Non-pigmented ciliary epithelial cell (primary cell): ENCODE data around the gene ANKRD30B.
"Not testable (repeated sequence)": the region's sequence is repeated elsewhere in the genome, so short reads cannot be mapped to it uniquely, and the experiment has no call there.

Experiments used
- DNase-seq: peaks from one replicate; pipeline ENCODE4 v3.0.0-alpha.2; 2010; ENCODE audit warnings: low read depth

Gene ANKRD30B, protein sequence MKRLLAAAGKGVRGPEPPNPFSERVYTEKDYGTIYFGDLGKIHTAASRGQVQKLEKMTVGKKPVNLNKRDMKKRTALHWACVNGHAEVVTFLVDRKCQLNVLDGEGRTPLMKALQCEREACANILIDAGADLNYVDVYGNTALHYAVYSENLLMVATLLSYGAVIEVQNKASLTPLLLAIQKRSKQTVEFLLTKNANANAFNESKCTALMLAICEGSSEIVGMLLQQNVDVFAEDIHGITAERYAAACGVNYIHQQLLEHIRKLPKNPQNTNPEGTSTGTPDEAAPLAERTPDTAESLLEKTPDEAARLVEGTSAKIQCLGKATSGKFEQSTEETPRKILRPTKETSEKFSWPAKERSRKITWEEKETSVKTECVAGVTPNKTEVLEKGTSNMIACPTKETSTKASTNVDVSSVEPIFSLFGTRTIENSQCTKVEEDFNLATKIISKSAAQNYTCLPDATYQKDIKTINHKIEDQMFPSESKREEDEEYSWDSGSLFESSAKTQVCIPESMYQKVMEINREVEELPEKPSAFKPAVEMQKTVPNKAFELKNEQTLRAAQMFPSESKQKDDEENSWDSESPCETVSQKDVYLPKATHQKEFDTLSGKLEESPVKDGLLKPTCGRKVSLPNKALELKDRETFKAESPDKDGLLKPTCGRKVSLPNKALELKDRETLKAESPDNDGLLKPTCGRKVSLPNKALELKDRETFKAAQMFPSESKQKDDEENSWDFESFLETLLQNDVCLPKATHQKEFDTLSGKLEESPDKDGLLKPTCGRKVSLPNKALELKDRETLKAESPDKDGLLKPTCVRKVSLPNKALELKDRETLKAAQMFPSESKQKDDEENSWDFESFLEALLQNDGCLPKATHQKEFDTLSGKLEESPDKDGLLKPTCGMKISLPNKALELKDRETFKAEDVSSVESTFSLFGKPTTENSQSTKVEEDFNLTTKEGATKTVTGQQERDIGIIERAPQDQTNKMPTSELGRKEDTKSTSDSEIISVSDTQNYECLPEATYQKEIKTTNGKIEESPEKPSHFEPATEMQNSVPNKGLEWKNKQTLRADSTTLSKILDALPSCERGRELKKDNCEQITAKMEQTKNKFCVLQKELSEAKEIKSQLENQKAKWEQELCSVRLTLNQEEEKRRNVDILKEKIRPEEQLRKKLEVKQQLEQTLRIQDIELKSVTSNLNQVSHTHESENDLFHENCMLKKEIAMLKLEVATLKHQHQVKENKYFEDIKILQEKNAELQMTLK (N-terminal part only)

DNA sequence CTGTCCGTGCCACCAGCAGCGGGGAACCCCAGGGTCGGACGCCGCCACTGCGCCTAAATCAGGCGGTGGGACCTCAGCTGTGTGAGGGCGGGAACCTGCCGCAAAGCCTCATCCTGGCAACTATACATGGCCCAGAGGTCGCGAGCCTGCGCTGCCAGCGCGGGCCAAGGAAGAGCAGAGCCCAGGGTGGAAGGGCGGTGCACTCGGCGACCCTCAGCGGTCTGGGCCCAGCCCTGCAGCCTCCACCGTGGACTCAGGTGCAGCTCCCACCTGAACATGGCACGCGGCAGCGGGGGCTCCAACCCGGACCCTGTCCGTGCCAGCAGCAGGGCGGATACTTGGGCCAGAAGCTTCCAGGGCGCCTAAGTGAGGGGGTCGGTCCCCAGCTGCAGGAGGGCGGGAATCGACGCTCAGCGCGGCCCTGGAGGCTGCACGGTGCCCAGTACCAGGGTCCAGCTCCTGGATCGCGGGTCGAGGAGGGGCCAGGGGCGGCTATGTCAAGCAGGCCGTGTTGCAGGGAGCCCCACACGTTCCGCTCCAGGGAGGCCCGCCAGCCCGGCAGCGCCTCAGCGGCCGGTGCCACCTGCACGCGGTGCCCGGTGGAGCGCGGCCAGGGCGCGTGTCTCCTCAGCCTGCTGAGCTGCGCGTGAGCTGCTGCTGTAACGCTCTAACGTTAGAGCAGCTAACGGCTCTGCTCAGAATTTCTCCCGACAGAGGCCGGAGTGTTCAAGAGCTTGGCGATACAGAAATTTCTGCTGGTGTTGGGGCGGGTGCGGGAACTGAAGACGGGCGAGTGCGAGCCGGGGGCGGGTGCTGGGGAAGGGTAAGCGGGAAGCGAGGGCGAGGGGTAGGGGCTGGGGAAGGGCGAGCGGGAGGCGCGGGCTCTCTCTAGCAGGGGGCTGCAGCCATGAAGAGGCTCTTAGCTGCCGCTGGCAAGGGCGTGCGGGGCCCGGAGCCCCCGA is at the start of gene ANKRD30B:
Gene ANKRD30B, plus strand, starts transcription at position 660 of the 962 bp plus-strand sequence. Its CDS starts 248 bp downstream, at position 908.
- no peak for DNase-seq

DNA sequence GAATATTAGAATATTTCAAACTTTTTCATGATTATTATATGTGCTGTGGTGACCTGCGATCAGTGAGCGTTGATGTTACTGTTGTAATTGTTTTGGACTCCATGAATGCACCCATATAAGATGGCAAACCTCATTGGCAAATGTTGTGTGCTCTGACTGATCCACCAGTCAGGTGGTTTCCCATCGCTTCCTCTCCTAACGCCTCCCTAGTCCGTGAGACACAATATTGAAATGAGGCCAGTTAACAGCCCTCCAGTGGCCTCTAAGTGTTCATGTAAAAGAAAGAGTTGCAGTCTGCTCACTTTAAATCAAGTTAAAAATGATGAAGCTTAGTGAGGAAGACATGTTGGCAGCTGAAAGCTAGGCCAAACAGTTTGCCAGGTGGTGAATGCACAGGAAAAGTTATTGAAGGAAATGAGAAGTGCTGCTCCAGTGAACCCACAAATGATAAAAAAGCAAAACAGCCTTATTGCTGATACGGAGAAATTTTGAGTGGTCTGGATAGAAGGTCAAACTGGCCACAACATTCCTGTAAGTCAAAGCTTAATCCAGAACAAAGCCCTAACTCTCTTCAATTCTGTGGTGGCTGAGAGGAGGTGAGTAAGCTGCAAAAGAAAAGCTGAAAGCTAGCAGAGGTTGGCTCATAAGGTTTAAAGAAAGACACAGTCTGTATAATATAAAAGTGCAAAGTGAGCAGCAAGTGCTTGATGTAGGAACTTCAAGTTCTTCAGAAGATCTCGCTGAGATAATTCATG is 46.5 kb upstream of the ANKRD30B start:
- not testable (repeated sequence) for DNase-seq

DNA sequence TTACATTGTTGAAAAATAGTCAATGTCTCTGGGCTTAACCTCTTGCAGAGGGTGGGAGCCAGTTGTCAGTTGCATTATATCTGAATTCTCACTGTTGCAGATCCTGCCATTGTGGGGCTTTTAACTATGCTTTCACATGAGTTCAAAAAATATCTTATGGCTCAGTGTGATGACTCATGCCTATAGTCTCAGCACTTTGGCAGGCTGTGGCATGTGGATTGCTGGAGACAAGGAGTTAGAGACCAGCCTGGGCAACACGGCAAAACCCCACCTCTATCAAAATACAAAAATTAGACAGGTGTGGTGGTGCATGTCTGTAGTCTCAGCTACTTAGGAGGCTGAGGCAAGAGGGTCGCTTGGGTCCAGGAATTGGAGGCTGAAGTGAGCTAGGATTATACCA is 38.2 kb upstream of the ANKRD30B start:
- not testable (repeated sequence) for DNase-seq

DNA sequence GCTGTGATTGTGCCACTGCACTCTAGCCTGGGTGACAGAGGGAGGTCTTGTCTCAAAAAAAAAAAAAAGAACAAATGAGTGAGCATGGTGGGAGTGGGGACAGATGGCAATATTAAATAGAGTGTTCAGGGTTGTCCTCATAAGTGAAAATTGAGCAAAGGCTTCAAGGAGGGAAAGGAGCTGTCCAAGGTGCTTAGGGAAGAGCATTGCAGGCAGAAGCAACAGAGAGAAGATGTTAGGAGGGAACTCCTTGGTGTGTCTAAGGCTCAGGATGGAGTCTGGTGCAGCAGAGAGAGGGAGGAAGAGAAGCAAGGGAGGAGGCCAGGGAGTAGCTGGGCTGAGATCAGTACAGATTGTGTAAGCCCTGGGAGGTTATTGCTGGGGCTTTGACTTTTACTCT is 26.4 kb upstream of the ANKRD30B start:
- DNase-seq = not testable (repeated sequence)

DNA sequence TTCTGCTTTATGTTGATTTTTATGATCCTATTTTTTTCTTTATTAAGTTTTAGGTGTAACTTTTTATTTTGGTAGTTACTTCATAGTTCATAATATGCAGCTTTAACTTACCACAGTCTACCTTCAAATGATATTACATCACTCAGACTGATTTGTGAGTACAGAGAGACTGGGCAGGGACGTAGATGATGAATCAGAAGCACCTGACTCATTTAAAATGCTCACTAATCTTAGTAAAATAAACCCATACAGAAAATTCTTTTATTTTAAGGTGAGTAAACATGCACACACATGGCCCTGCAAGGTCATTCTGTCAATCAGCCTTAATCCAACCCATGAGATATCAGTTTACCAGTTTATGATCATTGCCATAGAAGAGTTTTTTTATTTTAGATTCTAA is 8.9 kb upstream of the ANKRD30B start:
- not testable (repeated sequence) for DNase-seq

DNA sequence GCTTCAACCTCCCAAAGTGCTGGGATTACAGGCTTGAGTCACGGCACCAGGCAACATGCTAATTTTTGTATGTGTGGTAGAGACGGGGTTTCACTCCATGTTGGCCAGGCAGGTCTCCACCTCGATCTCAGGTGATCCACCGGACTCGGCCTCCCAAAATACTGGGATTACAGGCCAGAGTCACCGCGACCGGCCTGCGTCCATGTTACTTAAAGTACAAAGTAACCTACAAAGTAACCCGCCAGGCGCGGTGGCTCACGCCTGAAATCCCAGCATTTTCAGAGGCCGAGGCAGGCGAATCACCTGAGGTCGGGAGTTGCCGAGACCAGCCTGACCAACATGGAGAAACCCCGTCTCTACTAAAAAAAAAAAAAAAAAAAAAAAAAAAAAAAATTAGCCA is 1.1 kb upstream of the ANKRD30B start:
- DNase-seq = no peak

DNA sequence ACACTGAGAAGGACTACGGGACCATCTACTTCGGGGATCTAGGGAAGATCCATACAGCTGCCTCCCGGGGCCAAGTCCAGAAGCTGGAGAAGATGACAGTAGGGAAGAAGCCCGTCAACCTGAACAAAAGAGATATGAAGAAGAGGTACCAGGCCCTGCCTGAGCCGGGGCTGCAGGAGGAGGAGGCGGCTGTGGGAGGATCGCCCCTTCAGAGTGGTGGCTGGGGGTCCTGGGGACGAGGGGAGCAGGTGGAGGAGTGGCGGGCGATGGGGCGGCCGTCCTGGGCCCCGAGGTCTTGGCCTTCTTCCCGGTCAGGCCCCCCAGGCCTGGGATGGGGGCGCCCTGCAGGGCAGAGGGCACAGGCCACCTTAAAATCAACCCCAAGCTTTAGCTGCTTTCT is 524 bp downstream of the ANKRD30B start:
- no peak for DNase-seq

DNA sequence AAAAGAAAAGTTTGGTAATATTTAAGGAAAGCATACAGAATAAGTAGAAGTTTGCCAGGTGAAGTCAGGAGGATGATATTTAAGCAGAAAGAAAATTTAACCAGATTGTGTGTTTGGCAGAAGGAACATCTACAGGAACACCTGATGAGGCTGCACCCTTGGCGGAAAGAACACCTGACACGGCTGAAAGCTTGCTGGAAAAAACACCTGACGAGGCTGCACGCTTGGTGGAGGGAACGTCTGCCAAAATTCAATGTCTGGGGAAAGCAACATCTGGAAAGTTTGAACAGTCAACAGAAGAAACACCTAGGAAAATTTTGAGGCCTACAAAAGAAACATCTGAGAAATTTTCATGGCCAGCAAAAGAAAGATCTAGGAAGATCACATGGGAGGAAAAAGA is 15.6 kb downstream of the ANKRD30B start:
- not testable (repeated sequence) for DNase-seq

DNA sequence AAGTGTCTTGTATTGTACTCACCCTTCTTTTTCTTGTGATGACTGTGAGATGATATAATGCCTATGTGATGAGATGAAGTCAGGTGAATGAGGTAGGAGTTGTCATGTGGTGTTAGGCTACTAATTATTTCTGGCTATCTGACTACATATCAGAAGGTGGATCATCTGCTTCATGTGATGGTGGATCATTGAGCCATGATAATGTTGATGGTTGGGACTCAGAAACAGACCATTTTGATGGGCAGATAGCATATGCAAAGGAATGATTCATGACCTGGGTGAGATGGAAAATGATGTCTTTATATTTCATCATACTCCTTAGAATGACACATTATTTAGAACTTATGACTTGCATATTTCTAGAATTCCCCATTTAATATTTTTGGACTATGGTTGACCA is 19.5 kb downstream of the ANKRD30B start:
- no peak for DNase-seq

DNA sequence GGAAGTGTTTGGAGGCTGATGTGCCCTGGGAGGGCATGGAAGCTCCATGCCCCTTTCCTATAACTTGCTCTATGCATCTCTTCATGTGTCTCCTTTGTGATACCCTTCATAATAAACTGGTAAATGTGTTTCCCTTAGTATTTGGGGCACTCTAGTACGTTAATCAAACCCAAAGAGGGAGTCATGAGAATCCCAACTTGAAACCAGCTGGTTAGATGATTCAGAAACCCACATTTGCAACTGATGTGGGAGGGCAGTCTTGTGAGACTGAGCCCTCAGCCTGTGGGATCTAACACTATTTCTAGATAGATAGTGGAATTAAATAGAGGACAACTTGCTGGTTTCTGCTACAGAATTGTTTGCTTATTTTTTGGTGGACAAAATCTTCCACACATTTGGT is 20.3 kb downstream of the ANKRD30B start:
- DNase-seq = no peak

DNA sequence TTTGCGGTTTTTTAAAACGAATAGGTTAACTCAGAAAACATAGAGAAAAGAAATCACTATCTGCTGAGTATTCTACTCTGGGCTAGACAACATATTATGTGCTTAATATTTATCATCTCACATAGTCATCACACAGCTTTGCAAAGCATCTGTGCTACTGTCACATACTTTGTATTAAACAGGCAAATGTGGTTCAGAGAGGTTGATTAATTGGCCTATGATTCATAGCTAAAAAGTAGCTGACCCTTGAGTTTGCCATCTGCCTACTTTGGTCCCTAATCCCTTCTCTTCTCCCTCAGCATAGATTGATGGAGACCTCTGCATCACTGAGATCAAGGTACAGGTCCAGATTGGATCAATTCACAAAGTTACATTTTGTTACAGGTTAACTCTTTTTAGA is 21.4 kb downstream of the ANKRD30B start:
- no peak for DNase-seq

DNA sequence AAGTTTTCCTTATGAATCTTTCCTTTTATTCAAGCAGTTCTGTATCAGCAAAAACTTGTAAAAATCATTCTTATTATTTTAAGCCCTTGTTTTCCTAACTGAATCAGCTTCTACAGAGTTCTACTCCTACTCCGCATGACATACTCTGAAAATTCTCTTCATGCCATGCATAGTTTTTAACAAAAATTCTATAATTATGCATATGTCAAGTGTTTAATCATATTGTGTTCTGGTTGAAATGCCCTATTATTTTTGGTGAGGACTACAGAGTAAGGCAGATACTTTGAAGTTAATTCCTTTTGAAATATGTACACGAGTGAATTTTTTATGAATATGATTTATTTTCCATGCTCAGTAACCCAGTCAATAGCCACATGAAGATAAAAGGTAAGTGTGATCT is 28.8 kb downstream of the ANKRD30B start:
- no peak for DNase-seq

DNA sequence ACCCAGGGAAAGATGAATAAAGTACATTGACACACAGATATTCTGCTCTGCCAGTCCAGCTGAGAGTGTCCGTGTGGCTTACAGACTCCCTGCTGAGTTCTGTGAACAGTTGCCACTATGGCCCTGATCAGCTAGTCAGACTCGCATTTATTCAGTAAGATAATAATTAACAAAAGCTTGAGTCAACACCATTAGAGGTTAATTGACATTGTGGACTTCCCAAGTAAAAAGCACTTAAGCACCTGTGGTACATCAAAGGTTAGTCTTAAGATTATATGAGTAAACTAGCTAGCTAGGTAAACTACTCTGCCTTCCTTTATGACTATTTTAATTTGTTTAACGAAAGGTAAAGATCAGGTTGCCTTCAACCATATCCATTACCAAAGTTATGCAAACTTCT is 33.7 kb downstream of the ANKRD30B start:
- no peak for DNase-seq

DNA sequence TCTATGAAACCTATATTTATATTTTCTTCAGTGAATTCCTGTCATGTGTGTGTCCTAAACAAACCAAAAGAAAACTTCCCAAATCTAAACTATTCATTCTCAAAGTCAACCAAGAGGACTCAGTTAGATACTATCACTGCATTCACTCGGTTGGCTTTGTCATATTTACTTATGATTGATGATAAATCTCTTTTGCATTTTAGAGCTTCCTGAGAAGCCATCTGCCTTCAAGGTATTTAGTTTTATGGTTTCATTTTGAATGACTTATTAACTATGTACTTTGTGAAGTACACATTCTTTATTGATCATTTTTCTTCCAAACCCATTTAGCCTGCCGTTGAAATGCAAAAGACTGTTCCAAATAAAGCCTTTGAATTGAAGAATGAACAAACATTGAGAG is 36.2 kb downstream of the ANKRD30B start:
- DNase-seq = no peak

DNA sequence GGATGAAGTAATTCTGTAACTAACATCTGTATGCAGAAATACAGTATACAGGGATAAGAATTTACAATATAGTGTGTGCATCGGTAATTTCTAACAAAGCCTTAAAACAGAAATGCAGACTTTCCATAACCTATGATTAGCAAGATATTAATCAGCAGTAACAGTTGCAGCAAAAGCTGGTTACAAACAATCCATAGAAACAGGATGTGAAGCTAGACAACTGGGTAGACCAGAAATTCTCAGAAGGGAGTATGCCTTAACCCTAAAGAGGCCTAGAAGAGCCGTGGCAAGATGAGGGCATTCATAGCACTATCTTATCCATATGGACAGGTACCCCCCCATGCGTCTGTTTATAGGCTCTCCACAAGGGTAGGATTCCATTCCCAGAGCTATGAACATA is 48.9 kb downstream of the ANKRD30B start:
- not testable (repeated sequence) for DNase-seq

DNA sequence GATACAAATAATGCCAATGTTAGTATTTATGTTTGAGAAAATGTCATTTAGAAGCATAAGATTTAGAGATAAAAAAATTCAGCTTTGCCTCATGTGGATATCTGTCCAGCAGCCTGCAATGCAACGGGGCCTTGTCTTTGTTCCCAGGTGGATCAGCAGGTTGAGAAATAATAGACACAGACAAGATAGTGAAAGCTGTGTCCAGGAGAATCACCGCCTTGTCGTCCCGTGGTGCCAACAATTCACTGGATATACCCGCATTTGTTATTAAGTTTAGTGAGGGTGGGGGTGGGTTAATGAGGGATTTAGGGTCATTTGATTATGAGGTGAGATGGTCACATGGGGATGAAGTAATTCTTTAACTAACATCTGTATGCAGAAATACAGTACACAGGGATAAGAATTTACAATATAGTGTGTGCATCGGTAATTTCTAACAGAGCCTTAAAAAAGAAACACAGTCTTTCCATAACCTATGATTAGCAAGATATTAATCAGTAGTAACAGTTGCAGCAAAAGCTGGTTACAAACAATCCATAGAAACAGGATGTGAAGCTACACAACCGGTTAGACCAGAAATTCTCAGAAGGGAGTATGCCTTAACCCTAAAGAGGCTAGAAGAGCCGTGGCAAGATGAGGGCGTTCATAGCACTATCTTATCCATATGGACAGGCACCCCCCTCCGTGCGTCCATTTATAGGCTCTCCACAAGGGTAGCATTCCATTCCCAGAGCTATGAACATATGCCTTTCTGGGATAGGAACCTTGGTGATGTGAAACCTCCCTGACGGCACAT is 50.2 kb downstream of the ANKRD30B start:
- DNase-seq = not testable (repeated sequence)

DNA sequence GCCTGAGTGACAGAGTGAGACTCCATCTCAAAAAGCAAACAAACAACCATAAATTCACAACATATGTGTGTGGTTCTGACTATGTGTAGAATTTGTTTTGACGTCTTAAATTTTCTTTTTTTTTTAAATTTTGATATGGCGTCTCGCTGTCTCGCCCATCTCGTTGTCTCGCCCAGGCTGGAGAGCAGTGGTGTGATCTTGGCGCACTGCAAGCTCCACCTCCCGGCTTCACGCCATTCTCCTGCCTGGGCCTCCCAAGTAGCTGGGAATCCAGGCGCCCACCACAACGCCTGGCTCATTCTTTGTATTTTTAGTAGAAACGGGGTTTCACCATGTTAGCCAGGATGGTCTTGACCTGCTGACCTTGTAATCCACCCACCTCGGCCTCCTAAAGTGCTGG is 63.1 kb downstream of the ANKRD30B start:
- DNase-seq = not testable (repeated sequence)

DNA sequence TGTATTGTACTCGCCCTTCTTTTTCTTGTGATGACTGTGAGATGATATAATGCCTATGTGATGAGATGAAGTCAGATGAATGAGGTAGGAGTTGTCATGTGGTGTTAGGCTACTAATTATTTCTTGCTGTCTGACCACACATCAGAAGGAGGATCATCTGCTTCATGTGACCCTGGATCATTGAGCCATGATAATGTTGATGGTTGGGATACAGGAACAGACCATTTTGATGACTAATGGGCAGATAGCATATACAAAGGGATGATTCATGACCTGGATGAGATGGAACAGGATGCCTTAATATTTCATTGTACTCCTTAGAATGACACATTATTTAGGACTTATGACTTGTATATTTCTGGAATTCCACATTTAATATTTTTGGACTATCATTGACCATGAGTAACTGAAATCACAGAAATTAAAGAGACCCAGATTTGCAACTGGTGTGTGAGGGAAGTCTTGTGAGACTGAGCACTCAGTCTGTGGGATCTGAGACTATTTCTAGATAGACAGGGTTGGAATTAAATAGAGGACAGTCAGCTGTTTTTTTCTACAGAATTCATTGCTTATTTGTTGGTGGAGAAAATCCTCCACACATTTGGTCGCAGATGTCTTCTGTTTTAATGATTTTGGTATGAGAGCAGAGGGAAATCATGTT is 79.1 kb downstream of the ANKRD30B start:
- DNase-seq = not testable (repeated sequence)

DNA sequence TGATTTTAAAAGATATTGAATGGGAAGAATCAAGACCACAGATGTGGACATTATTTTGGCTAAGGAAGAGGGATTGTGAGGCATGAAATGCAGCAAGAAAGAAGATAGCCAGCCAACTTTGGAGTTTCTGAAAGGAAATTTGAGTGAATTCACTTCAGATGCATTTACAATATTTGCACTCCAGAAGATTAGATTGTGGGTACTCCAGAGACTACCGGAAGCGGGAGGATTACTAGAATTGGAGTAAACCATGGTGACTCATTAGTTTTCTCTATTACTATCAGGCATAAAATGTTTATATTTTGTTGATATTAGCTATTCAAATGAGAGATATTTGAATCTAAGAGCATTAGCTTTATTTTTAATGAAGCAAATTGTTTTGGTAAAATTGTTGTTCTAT is 93.6 kb downstream of the ANKRD30B start:
- not testable (repeated sequence) for DNase-seq
